ENCODE measurements around the gene CEP120.

DNA sequence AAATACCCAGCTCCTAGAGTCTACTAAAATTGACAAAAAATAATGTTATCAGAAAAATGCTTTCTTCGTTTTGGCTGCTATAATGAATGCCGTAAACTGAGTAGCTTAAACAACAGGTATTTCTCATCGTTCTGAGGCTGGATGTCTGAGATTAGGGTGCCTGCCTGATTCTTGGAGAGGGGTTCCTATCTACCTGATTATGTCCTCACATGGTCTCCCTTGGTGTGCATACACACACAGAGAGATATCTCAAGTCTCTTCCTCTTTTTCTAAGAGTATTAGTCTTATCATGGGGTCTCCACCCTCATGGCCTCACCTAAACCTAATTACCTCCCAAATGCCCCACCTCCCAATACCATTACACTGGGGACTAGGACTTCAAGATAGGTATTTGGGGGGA, 48.2 kb upstream of the CEP120 start:
- TF ChIP-seq CTCF (IDR thresholded peaks at IDR 0.05; ENCODE audit: insufficient read depth, low read depth, low read length) (no peak), EZH2 (IDR thresholded peaks at IDR 0.05; ENCODE audit: insufficient read depth, low read length) (no peak)

All from astrocyte (in vitro differentiated cells and primary cell).